Neuronal stem cell (in vitro differentiated cells): Measurements from ENCODE around the gene GJC1.

Source experiments
- DNase-seq: peaks from one replicate; pipeline ENCODE4 v3.0.0-alpha.2; 2013; ENCODE audit warnings: low spot score
- H2AFZ ChIP-seq: one replicate; pipeline ENCODE4 v1.6.1; 2013; ENCODE audit warnings: mild to moderate bottlenecking, low read length, inconsistent platforms
- H2AK5ac ChIP-seq: 2 replicates; pipeline ENCODE4 v1.6.1; 2013; ENCODE audit warnings: low read depth, mild to moderate bottlenecking, inconsistent platforms, low read length, moderate library complexity, mixed read lengths
- H2BK120ac ChIP-seq: 2 replicates; pipeline ENCODE4 v1.6.1; 2013; ENCODE audit warnings: low read depth, mild to moderate bottlenecking, inconsistent platforms, low read length, moderate library complexity, mixed read lengths
- H2BK12ac ChIP-seq: one replicate; pipeline ENCODE4 v1.6.1; 2013; ENCODE audit warnings: low read length, inconsistent platforms
- H2BK15ac ChIP-seq: 2 replicates; pipeline ENCODE4 v1.6.1; 2013; ENCODE audit warnings: mild to moderate bottlenecking, low read length, inconsistent platforms, mixed read lengths
- H2BK5ac ChIP-seq: one replicate; pipeline ENCODE4 v1.6.1; 2013; ENCODE audit warnings: inconsistent platforms, mild to moderate bottlenecking, low read length, moderate library complexity
- H3K14ac ChIP-seq: one replicate; pipeline ENCODE4 v1.6.1; 2013; ENCODE audit warnings: low read length, inconsistent platforms
- H3K18ac ChIP-seq: 2 replicates; pipeline ENCODE4 v1.6.1; 2013; ENCODE audit warnings: low read length, inconsistent platforms
- H3K23ac ChIP-seq: 2 replicates; pipeline ENCODE4 v1.6.1; 2013; ENCODE audit warnings: low read depth, mild to moderate bottlenecking, mixed read lengths, low read length, inconsistent platforms; ENCODE audit not compliant: poor library complexity
- H3K27ac ChIP-seq: replicated peaks from 3 replicates; pipeline ENCODE4 v1.5.1; 2013; ENCODE audit warnings: low read length, inconsistent platforms
- H3K27me3 ChIP-seq, 3 experiments: 2 replicates each; pipeline ENCODE4 v1.6.1; 2013; ENCODE audit warnings: low read length in 3 of 3, mild to moderate bottlenecking in 2 of 3, inconsistent platforms in 1 of 3, low read depth in 1 of 3, mixed read lengths in 1 of 3, moderate library complexity in 1 of 3; ENCODE audit not compliant: control insufficient read depth in 3 of 3, insufficient read depth in 3 of 3
- H3K36me3 ChIP-seq, 2 donors: replicated peaks in 1 of 2; 2 replicates each; pipeline ENCODE4 v1.6.1; 2013; ENCODE audit warnings: low read length in 2 of 2; ENCODE audit not compliant: control insufficient read depth in 2 of 2, insufficient read depth in 2 of 2
- H3K4ac ChIP-seq: 2 replicates; pipeline ENCODE4 v1.6.1; 2013; ENCODE audit warnings: inconsistent platforms, mild to moderate bottlenecking, low read length, moderate library complexity
- H3K4me1 ChIP-seq, 2 donors: 1 replicate in 1 of 2; 2 replicates in 1 of 2; pipeline ENCODE4 v1.6.1; 2013; ENCODE audit warnings: low read length in 2 of 2, low read depth in 1 of 2; ENCODE audit not compliant: control insufficient read depth in 2 of 2, insufficient read depth in 1 of 2
- H3K4me2 ChIP-seq: one replicate; pipeline ENCODE4 v1.6.1; 2013; ENCODE audit warnings: mild to moderate bottlenecking, low read length, inconsistent platforms; ENCODE audit not compliant: insufficient read depth, poor library complexity, severe bottlenecking
- H3K4me3 ChIP-seq, 2 donors: 2 replicates each; pipeline ENCODE4 v1.5.1; 2013; ENCODE audit warnings: low read length in 2 of 2, mild to moderate bottlenecking in 2 of 2, inconsistent platforms in 1 of 2, moderate library complexity in 1 of 2
- H3K79me1 ChIP-seq: one replicate; pipeline ENCODE4 v1.6.1; 2013; ENCODE audit warnings: low read depth, mild to moderate bottlenecking, inconsistent platforms, low read length, moderate library complexity
- H3K9ac ChIP-seq: one replicate; pipeline ENCODE4 v1.6.1; 2013; ENCODE audit warnings: mild to moderate bottlenecking, low read depth, low read length, inconsistent platforms; ENCODE audit not compliant: poor library complexity
- H3K9me3 ChIP-seq, 2 donors: replicated peaks in 1 of 2; 2 replicates each; pipeline versions ENCODE3 to v1.6.1; 2013; ENCODE audit warnings: low read length in 2 of 2, mild to moderate bottlenecking in 2 of 2, inconsistent platforms in 1 of 2, low read depth in 1 of 2, mixed read lengths in 1 of 2, moderate library complexity in 1 of 2; ENCODE audit not compliant: control insufficient read depth in 2 of 2, insufficient read depth in 1 of 2
- H4K8ac ChIP-seq: one replicate; pipeline ENCODE4 v1.6.1; 2013; ENCODE audit warnings: low read depth, mild to moderate bottlenecking, inconsistent platforms, low read length, moderate library complexity
- H4K91ac ChIP-seq: one replicate; pipeline ENCODE4 v1.6.1; 2013; ENCODE audit warnings: low read length, low read depth, mild to moderate bottlenecking, inconsistent platforms; ENCODE audit not compliant: poor library complexity
- WGBS, 2 donors: extraction: QIAGEN DNeasy Blood & Tissue Kit; methylation state at CpG; one replicate each; pipeline ENCODE4 v1.1.7; 2013; ENCODE audit warnings: missing lambda C conversion rate in 2 of 2, mixed read lengths in 1 of 2; ENCODE audit not compliant: insufficient read length in 2 of 2, insufficient replicate concordance in 1 of 2; ENCODE audit errors: extremely low coverage in 2 of 2; 5-methylcytosine and 5-hydroxymethylcytosine counted together

The GJC1 gene

DNA sequence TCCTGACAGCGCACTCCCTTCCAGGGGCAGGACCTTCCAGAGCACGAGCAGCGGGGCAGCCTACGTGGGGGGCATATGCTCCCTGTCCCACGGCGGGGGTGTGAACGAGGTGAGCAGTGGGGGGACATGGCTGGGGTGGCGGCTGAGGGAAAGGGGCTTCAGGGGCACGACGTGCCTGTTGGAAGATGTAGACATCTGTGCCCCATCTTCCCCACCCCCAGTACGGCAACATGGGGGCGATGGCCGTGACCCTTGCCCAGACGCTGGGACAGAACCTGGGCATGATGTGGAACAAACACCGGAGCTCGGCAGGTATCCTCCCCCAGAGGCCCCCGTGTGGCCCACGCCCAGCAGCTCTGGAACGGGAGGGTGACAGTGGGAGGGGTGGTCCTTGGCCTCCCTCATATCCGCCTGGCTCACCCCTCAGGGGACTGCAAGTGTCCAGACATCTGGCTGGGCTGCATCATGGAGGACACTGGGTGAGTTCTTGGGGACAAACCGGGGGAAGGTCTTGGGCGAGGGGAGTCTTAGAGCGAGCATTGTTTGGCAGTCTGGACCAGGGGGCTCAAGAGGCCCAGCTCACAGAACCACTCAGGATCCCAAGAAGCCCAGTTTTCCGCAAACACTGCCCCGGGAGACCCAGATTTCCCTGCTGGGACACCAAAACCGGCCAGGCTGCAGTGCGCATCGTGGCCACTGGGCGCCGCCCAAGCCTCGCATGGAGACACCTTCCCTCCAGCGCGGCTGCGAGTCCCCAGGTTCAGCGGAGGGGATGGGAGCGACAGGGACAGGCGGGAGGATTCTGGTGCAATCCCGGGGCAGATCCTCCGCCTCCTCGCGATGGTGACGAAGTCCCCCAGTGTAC lies 55.6 kb downstream of the GJC1 start:
- Histone ChIP-seq H3K4me3 (peak overlapping the region; percentile 59 to 83), H3K4ac (no peak overlapping the region), H3K27me3 (peaks cover 0 to 29% (median 15%) of the 10 kb centered on the region in 3 experiments), H4K91ac (no peak overlapping the region), H3K9ac (peak overlapping the region; percentile 83), H3K27ac (no peak overlapping the region), H3K9me3 (no peaks in the 10 kb centered on the region), H2AK5ac (peak overlapping the region; percentile 37), H2BK5ac (peak overlapping the region; percentile 91), H3K14ac (peak overlapping the region; percentile 21), H3K4me2 (peak overlapping the region; percentile 100), H2BK120ac (no peak overlapping the region), H3K18ac (no peak overlapping the region), H3K36me3 (no peaks in the 10 kb centered on the region), H3K4me1 (peaks cover 3 to 4% of the 10 kb centered on the region in 2 donors), H2BK15ac (peak overlapping the region; percentile 85), H2BK12ac (peak overlapping the region; percentile 58), H2AFZ (peak overlapping the region; percentile 92), H3K79me1 (peaks cover 5% of the 10 kb centered on the region), H4K8ac (no peak overlapping the region), H3K23ac (peak overlapping the region; percentile 75)
- DNase-seq: peak; percentile 86
- no CpG with 5 or more reads among the region's 42 CpGs for WGBS, 2 donors

DNA sequence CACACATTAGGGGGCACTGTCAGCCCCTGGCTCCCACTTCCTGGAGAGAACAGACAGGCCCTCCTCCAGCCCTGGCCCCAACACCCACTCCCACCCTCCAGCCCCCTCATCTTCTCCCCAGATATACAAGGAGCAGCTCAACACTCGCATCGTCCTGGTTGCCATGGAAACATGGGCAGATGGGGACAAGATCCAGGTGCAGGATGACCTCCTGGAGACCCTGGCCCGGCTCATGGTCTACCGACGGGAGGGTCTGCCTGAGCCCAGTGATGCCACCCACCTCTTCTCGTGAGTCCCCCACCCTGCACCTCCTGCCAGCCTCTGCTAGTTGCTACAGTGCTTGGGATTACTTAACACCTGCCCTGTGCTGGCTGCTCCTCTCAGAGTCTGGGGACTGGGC lies 56.9 kb downstream of the GJC1 start:
- Histone ChIP-seq H4K91ac (no peak overlapping the region), H3K9me3 (no peaks in the 10 kb centered on the region), H3K18ac (no peak overlapping the region), H3K4me1 (peaks cover 3 to 6% of the 10 kb centered on the region in 2 donors), H2BK12ac (no peak overlapping the region), H4K8ac (no peak overlapping the region), H3K23ac (no peak overlapping the region), H3K4me3 (peak overlapping the region in 1 of 2 donors; percentile 23), H2BK120ac (no peak overlapping the region), H3K9ac (no peak overlapping the region), H2AFZ (no peak overlapping the region), H3K14ac (peak overlapping the region; percentile 56), H3K36me3 (no peaks in the 10 kb centered on the region), H3K4me2 (no peak overlapping the region), H3K4ac (no peak overlapping the region), H3K27me3 (peaks cover 0 to 32% (median 15%) of the 10 kb centered on the region in 3 experiments), H3K27ac (no peak overlapping the region), H2AK5ac (no peak overlapping the region), H2BK5ac (no peak overlapping the region), H3K79me1 (peaks cover 5% of the 10 kb centered on the region), H2BK15ac (no peak overlapping the region)
- DNase-seq: no peak
- WGBS, 2 donors: no CpG with 5 or more reads among the region's 6 CpGs

DNA sequence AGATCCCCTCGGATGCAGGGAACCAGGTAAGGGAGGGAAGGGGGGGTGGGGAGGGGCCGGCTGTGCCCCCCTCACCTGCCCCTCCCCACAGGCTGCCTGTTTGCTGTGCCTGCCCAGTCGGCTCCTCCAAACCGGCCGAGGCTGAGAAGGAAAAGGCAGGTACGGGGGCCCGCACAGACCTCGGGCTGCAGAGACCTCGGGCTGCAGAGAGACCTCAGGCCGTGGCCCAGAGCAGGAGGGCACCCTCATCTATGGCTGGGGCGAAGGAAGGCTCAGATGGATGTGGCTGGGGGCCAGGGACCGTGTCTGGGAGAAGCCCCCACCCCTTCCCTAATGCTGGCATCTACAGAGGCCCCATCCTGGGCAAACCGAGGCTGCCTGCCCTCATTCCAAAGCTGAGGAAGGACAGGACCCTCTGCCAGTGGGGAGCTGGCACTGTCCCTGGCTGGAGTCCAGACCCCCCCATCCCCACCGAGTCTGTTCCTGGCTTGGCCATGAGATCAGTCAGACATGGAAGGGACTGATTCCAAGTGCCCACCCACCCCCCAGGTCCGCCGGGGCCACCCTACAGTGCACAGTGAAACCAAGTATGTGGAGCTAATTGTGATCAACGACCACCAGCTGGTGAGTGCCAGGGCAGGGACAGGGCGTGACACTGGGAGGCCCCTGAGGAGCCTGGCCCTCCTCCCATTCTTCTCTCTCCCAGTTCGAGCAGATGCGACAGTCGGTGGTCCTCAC lies 57.6 kb downstream of the GJC1 start:
- no peak overlapping the region for H2BK15ac ChIP-seq
- H3K27ac ChIP-seq: no peak overlapping the region
- H3K4me1 ChIP-seq: peaks cover 5 to 6% of the 10 kb centered on the region in 2 donors
- no peaks in the 10 kb centered on the region for H3K36me3 ChIP-seq
- peak overlapping the region; percentile 56 for H3K14ac ChIP-seq
- H3K4ac ChIP-seq: no peak overlapping the region
- H3K23ac ChIP-seq: peak overlapping the region; percentile 31
- no peak overlapping the region for H4K91ac ChIP-seq
- peak overlapping the region; percentile 3 for H2BK12ac ChIP-seq
- no peak overlapping the region for H4K8ac ChIP-seq
- H3K18ac ChIP-seq: peak overlapping the region; percentile 76
- DNase-seq: no peak
- no peak overlapping the region for H2BK5ac ChIP-seq
- no CpG with 5 or more reads among the region's 21 CpGs for WGBS, 2 donors
- H2AK5ac ChIP-seq: peak overlapping the region; percentile 56
- no peak overlapping the region for H2AFZ ChIP-seq
- no peak overlapping the region for H3K4me2 ChIP-seq
- H3K79me1 ChIP-seq: peaks cover 3% of the 10 kb centered on the region
- no peak overlapping the region for H2BK120ac ChIP-seq
- peaks cover 0 to 25% (median 14%) of the 10 kb centered on the region in 3 experiments for H3K27me3 ChIP-seq
- H3K4me3 ChIP-seq: no peak overlapping the region
- H3K9ac ChIP-seq: no peak overlapping the region
- H3K9me3 ChIP-seq: no peaks in the 10 kb centered on the region
